ENCODE measurements around the gene CTNNA2.

DNA sequence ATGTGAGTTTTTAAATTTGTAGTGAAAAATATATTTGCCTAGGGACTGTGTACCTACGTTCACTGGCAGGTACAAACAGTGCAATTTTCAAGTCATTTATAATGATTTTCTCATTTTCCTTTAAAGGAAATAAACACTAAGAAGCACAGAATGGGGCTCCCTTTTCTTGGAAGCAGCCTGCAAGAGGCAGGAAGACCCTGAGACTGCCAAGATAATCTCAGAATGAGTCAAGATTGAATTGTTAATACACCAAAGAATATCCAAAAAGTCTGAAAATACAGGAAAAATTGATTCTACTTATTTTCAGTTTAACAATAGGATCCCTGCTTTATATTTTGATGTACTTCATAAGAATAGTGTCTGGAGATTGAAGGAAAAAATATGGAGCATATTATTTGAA is 331.2 kb downstream of the CTNNA2 start:
- TF ChIP-seq, protein P1, sequence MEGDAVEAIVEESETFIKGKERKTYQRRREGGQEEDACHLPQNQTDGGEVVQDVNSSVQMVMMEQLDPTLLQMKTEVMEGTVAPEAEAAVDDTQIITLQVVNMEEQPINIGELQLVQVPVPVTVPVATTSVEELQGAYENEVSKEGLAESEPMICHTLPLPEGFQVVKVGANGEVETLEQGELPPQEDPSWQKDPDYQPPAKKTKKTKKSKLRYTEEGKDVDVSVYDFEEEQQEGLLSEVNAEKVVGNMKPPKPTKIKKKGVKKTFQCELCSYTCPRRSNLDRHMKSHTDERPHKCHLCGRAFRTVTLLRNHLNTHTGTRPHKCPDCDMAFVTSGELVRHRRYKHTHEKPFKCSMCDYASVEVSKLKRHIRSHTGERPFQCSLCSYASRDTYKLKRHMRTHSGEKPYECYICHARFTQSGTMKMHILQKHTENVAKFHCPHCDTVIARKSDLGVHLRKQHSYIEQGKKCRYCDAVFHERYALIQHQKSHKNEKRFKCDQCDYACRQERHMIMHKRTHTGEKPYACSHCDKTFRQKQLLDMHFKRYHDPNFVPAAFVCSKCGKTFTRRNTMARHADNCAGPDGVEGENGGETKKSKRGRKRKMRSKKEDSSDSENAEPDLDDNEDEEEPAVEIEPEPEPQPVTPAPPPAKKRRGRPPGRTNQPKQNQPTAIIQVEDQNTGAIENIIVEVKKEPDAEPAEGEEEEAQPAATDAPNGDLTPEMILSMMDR (conservative IDR thresholded peaks at IDR 0.05 in 1 of 2, IDR thresholded peaks at IDR 0.05 in 1 of 2; ENCODE audit: extremely low read depth in 1 of 2, insufficient read depth in 1 of 2, low read depth in 1 of 2, low read length in 2 of 2) = no peak
- no peak for TF ChIP-seq EZH2 (IDR thresholded peaks at IDR 0.05; ENCODE audit: borderline replicate concordance, low read length)

Data from mammary epithelial cell (primary cell).